Measurements from ENCODE around the gene VDR.

DNA sequence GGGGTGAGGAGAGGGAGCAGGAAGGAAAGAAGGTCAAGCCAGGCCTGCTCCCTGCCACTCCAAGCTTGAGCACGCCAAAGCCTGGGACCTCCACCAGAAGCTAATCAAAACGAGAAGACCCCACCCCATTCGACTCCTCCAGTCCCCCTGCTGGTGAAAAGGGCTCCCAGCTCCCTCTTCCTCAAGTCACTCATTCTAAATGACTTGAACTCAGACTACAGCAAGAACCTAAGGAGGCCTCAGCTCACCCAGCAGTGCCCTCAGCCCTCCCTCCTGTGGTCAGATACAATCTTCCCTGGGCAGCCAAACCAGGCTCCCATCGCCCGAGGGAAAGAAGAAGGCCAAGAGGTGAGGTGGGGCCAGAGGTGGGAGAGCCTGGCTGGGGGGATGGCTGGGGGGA, 102.5 kb downstream of the VDR start:
- TF ChIP-seq EZH2phosphoT487 (IDR thresholded peaks at IDR 0.05; ENCODE audit: low read length) (no peak), CTCF (IDR thresholded peaks at IDR 0.05; ENCODE audit: low read length) (peak; percentile 26)
